Measurements from ENCODE around the gene PPP2R3B. TPM values are rescaled to one million over a fixed set of nuclear protein-coding genes. Genes with fewer than 3 reads are reported as not detected.

Gene PPP2R3B
- total RNA-seq, 1 donor from 2014 or later: 65.2 TPM

DNA sequence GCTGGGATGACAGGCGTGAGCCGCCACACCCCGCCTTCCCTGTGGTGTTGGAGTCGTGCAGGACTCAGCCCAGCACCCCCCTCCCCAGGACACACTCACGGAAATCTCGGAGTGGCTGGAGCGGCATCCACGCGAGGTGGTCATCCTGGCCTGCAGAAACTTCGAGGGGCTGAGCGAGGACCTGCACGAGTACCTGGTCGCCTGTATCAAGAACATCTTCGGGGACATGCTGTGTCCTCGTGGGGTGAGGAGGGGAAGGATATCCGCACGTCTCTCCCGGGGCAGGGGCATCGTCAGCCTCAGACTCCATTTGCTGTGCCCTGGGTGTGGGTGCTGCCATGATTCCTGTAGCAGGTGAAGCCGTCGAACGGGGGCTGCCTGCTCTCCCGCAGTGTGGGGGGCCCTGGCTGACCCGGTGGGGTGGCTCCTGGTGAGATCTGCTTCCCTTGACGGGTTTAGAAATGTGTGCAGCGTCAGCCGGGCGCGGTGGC, 95.3 kb downstream of the PPP2R3B start:
- Mint-ChIP-seq H3K27ac (no peak overlapping the region), H3K4me1 (peaks cover 4% of the 10 kb centered on the region), H3K27me3 (ENCODE audit: low read depth) (no peaks in the 10 kb centered on the region), H3K36me3 (peaks cover 35% of the 10 kb centered on the region), H3K9me3 (peaks cover 6% of the 10 kb centered on the region), H3K4me3 (no peak overlapping the region)
- DNase-seq (ENCODE audit: low spot score in 2 of 2, unreplicated experiment in 2 of 2): no peak
- TF ChIP-seq, protein P1, sequence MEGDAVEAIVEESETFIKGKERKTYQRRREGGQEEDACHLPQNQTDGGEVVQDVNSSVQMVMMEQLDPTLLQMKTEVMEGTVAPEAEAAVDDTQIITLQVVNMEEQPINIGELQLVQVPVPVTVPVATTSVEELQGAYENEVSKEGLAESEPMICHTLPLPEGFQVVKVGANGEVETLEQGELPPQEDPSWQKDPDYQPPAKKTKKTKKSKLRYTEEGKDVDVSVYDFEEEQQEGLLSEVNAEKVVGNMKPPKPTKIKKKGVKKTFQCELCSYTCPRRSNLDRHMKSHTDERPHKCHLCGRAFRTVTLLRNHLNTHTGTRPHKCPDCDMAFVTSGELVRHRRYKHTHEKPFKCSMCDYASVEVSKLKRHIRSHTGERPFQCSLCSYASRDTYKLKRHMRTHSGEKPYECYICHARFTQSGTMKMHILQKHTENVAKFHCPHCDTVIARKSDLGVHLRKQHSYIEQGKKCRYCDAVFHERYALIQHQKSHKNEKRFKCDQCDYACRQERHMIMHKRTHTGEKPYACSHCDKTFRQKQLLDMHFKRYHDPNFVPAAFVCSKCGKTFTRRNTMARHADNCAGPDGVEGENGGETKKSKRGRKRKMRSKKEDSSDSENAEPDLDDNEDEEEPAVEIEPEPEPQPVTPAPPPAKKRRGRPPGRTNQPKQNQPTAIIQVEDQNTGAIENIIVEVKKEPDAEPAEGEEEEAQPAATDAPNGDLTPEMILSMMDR (IDR thresholded peaks at IDR 0.05; ENCODE audit: unreplicated experiment): no peak

DNA sequence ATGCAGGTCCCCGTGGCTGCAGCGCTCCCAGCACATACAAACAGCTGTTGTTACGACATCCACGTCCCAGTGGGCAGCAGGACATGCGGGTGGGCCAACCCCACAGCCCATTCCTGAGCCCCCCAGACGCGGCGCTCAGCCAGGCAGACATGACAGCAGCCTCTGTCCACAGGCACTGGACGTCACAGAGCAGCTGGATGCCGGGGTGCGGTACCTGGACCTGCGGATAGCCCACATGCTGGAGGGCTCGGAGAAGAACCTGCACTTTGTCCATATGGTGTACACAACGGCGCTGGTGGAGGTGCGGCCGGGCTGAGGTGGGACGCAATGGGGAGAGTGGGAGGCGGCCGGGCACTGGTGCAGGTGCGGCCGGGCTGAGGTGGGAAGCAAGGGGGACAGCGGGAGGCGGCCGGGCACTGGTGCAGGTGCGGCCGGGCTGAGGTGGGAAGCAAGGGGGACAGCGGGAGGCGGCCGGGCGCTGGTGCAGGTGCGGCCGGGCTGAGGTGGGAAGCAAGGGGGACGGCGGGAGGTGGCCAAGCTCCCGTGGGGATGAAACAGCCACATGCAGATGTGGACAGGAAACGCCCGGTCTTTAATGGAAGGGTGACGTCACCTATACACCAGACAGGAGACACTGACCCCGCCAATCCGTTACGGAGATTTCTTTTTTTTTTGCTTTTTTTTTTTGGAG, 96.1 kb downstream of the PPP2R3B start:
- H3K9me3 Mint-ChIP-seq: peaks cover 3% of the 10 kb centered on the region
- peaks cover 33% of the 10 kb centered on the region for H3K36me3 Mint-ChIP-seq
- no peak overlapping the region for H3K4me3 Mint-ChIP-seq
- DNase-seq (ENCODE audit: low spot score in 2 of 2, unreplicated experiment in 2 of 2): no peak
- no peaks in the 10 kb centered on the region for H3K27me3 Mint-ChIP-seq (ENCODE audit: low read depth)
- no peak overlapping the region for H3K27ac Mint-ChIP-seq
- peaks cover 9% of the 10 kb centered on the region for H3K4me1 Mint-ChIP-seq
- TF ChIP-seq, protein P1 (IDR thresholded peaks at IDR 0.05; ENCODE audit: unreplicated experiment): no peak

DNA sequence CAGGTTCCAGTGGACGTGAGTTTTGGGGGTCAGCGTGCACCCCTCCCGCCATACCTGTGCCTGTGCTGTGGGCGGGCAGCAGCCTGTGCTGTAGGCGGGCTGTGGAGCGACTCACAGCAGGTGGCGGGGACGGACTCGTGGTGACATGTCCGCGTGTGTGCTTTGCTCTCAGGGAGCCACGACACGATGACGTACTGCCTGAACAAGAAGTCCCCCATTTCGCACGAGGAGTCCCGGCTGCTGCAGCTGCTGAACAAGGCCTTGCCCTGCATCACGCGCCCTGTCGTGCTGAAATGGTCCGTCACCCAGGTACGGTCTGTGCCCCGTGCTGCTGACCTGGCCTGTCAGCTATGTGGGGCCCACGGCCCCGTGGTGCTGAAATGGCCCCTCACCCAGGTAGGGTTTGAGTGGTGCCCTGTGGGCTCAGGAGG, 98.1 kb downstream of the PPP2R3B start:
- no peak overlapping the region for H3K4me3 Mint-ChIP-seq
- H3K27me3 Mint-ChIP-seq (ENCODE audit: low read depth): no peaks in the 10 kb centered on the region
- DNase-seq (ENCODE audit: low spot score in 2 of 2, unreplicated experiment in 2 of 2): peak in 1 of 2 experiments; percentile 7
- H3K9me3 Mint-ChIP-seq: peaks cover 2% of the 10 kb centered on the region
- no peak overlapping the region for H3K27ac Mint-ChIP-seq
- TF ChIP-seq, protein P1 (IDR thresholded peaks at IDR 0.05; ENCODE audit: unreplicated experiment): no peak
- H3K36me3 Mint-ChIP-seq: peaks cover 36% of the 10 kb centered on the region
- H3K4me1 Mint-ChIP-seq: peaks cover 15% of the 10 kb centered on the region

DNA sequence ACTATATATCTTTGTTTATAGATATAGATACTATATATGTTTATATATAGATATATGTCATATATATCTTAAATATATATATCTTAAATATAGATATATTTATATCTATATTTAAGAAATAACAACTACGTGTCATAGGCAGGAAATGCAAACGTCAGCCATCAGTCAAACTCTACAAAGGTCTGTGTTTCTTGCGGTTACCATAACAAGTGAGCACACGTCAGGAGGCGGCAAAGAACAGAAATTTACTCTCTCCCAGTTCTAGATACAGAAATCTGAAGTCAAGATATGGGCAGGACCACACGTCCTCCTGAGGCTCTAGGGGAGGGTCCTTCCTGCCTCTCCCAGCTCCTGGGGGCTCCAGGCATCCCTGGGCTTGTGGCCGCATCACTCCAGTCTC, 99.0 kb downstream of the PPP2R3B start:
- Mint-ChIP-seq H3K27ac (no peak overlapping the region), H3K27me3 (ENCODE audit: low read depth) (no peaks in the 10 kb centered on the region)

DNA sequence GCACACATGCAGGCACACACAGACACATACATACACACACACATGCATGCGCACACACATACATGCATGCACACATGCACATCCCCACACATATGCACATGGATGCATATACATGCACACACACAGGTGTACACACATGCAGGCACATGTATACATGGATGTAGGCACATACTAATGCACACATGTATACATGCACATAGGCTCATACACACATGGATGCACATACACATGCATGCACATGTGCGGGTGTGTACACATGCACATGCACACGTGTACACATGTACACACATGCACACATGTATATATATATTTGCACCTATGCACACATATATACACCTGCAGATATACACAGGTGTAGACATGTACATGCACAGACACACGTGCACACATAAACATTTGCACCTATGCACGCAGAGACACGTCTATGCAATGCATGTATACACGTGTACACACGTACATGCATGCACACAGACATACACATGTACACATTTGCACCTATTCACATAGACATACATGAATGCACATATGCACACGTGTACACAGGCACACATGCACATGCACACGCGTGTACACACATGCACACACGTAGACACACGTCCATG, 101.5 kb downstream of the PPP2R3B start:
- Mint-ChIP-seq H3K4me1 (peaks cover 22% of the 10 kb centered on the region), H3K36me3 (peaks cover 17% of the 10 kb centered on the region), H3K4me3 (no peak overlapping the region), H3K27ac (peak overlapping the region; percentile 73), H3K27me3 (ENCODE audit: low read depth) (no peaks in the 10 kb centered on the region), H3K9me3 (no peaks in the 10 kb centered on the region)
- DNase-seq (ENCODE audit: low spot score in 2 of 2, unreplicated experiment in 2 of 2): no peak
- TF ChIP-seq, protein P1 (IDR thresholded peaks at IDR 0.05; ENCODE audit: unreplicated experiment): no peak

More for the DNA sequence above, 99.0 kb downstream of the PPP2R3B start:
- TF ChIP-seq, protein P1 (IDR thresholded peaks at IDR 0.05; ENCODE audit: unreplicated experiment): no peak
- DNase-seq (ENCODE audit: low spot score in 2 of 2, unreplicated experiment in 2 of 2): no peak
- H3K9me3 Mint-ChIP-seq: no peaks in the 10 kb centered on the region
- H3K4me1 Mint-ChIP-seq: peaks cover 15% of the 10 kb centered on the region
- no peak overlapping the region for H3K4me3 Mint-ChIP-seq
- peaks cover 28% of the 10 kb centered on the region for H3K36me3 Mint-ChIP-seq

Other genes with a start within 250 kb of the PPP2R3B start
- 34.6 to 37.4 TPM (median 35.0 TPM) in 3 replicates for gene PLCXD1, start 105.5 kb downstream of the PPP2R3B start, total RNA-seq
- 65.6 to 67.1 TPM (median 66.7 TPM) in 3 replicates for gene GTPBP6, start 68.1 kb downstream of the PPP2R3B start, total RNA-seq
- not detected in 3 replicates for gene SHOX, start 243.9 kb upstream of the PPP2R3B start, total RNA-seq